Islet precursor cell (in vitro differentiated cells): ENCODE results near the gene ATL2.
A peak's percentile ranks its signal among the peaks of the same experiment; 100 is the strongest.
"Not testable (repeated sequence)": the region's sequence is repeated elsewhere in the genome, so short reads cannot be mapped to it uniquely, and the experiment has no call there.

ENCODE experiments used
- DNase-seq: peaks from one replicate; pipeline ENCODE4 v3.0.0-alpha.2; 2018

The ATL2 gene

DNA sequence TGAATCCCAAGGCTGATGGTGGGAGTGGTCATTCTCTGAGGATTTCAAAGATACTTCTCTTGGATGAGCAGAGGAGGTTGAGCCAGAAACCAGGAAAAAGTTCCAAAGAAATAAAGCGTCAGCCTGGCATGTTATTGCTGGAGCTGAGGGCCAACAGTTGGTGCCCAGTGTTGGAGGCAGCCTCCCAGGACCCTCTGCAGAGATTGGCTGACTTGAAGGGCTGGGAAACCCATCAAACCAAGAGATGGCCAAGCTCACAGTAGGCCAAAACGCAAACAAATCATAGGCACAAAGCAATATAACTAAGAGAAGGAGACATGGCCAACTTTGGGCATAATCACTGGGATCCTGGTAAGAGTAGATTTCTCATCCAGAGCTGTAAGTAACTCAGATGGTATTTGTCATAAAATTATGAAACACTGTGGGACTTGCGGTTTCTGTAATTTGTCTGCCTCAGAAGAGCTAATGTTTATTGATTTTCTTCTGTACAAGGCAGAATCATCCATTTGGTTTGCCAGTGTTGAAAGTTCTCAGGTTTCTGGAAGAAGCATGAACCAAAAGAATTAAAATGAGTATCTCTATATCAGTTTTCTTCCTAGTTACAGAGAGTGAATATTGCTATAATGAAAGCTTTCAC is 108.3 kb downstream of the ATL2 start:
- DNase-seq: no peak

DNA sequence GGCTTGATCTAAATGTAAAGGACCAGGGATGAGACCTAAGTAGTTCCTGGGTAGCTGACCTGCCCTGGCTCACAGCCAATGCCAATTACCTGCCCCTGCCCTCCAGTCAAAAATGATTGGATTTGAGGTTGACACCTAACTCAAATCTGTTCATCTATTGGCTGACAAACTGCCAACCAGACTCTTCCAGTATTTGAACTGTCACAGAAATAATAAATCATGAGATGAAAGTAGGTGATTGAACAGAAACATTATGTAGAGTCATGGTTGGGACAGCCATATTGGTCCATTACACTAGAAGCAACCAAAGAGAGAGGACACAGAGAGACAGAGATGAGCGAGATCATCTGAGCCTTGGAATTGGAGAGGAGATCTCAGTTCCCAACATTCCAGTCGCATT is 109.1 kb downstream of the ATL2 start:
- DNase-seq: no peak

DNA sequence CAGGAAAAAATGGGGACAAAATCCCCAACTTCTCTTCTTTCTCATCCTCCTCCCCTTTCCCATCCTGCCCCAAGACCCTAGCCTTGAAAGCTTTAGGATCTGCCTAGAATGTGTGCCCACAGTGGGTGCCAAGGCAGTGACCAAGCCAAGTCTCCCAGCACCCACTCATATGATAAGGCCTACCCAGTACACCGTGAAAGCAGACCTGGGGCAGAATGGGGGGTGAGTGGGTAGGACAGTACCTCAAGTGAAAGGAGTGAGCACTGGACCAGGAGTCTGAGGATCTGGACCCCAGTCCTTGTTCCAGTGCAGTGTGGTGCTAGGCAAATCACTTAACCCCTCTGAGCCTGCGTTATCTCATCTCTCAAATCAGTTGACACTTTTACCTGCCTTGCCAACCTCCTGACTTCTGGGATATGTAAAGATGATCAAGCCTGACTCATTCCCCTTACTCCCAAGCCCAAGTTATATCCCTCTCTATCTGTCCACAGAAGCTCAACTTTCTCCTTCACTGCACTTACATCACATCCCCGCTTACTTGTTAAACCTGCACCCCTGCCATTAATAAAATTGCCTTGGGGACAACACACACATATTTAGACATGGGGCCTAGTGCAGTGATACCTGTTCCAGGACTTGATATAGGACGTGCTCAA is 109.7 kb downstream of the ATL2 start:
- DNase-seq: no peak

DNA sequence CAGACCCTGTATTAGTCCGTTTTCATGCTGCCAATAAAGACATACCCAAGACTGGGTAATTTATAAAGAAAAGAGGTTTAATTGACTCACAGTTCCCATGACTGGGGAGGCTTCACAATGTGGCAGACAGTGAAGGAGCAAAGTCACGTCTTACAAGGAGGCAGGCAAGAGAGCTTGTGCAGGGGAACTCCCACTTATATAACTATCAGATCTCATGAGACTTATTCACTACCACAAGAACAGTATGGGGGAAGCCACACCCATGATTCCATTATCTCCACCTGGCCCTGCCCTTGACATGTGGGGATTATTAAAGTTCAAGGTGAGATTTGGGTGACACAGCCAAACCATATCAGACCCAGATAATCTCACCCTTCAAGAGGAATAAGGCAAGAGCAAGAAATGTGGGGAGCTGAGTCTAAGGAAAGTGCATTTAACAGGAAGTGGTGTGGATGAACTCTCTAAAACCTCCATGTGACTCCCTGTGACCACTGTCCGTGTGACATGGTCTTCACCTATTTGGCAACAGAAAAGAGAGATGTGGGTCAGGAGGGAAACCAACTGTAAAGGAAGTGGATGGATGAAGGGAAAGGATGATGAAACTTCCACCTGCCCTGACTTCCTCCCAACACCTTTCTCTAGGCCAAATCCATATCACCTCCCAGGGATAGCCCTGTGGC is 110.6 kb downstream of the ATL2 start:
- DNase-seq: no peak

DNA sequence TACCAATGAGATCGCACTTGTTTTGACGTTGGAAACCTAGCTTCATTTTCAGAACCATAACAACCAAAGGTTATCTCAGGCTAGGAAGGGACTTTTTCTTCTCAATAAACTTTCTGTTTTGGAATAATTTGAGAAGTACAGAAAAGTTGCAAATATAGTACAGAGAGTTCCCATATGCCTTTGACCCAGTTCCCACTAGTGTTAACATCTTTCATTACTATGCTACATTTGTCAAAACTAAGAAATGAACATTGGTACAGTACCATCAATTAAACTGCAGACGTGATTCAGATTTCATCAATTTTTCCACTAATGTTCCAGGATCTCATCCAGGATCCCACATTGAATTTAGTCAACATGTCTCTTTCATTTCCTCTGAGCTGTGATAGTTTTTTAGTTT is 111.6 kb downstream of the ATL2 start:
- DNase-seq: no peak

DNA sequence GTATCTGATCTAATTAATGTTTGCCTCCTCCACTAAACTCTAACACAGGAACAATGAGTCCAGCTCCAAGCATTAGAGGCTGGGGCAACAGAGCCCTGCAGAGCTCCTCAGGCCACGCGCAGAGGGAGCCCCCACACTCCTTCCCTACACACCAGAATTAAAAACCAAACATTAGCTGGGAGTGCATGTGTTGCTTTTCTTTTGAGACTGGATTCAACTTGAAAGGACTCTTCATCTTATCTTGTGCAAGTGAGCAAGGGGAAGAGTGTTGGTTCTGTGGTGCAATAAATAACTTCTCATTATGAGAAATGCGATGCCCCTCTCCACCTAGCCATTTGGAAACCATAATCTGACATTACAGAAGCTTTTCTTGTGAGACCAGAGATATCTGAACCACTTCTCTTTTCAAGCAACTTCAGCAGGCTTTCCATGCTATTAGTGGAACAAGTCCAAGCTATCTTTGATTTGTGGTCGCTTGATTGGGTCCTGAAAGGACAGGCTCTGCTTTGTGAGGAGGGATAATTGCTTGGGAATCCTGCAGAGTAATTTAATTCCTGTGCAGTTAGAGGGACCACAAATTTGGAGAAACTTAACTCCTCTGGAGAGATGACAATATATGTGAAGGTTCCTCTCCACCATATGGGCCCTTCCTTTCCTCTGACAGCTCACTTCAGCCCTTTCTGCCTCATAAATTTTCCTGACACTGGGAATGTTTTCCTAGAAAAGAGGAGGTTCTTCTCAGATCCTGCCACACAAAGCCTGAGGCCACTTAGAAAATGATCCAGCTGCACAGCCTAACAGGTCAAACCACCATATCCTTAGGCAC is 112.5 kb downstream of the ATL2 start:
- DNase-seq: peak; percentile 68

DNA sequence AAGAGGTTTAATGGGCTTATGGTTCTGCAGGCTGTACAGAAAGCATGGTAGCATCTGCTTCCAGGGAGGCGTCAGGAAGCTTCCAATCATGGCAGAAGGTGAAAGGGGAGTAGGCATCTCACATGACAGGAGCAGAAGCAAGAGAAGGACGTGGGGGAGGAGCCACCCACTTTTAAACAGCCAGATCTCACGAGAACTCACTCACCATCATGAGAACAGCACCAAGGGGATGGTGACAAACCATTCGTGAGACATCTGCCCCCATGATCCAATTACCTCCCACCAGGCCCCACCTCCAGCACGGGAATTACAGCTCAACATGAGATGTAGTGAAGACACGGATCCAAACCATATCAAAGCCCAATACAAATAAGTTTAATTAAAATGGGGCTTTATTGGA is 113.8 kb downstream of the ATL2 start:
- no peak for DNase-seq

DNA sequence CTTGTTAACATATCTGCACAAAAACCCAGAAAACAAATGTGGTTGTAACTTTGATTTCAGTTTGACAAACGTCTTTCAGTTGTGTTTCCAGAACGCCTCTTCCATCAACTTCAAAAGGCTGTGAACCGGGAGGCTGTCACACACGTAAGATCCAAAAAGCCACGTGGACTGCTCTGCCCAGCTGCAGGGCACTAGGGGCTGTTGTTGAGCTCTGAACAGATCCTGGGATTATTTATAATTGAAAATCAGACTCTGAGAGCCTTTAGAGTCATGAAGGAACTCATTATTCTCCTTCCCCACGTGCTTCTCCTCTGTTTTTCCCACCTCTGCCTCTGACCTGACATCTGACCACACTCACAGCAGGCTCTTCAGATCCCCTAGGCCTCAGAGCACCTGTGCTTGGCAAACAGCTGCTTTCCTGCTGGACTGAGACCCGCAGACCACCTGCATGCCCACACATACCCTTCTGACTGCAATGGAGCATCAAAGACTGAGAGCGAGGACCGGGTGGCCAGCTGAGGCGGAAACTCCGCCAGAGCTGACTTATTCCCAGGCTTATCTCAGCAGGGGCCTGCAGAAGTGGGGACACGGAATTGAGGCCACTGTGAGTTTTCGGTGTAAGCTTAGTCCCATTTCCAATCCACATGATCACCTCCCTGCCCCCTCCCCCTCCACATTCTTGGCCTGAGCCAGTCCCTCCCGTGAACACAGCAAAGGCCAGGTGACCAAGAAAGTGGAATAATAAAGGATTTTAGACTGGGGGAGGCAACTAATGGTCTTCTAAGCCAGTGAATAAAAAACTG is 114.8 kb downstream of the ATL2 start:
- DNase-seq: no peak

DNA sequence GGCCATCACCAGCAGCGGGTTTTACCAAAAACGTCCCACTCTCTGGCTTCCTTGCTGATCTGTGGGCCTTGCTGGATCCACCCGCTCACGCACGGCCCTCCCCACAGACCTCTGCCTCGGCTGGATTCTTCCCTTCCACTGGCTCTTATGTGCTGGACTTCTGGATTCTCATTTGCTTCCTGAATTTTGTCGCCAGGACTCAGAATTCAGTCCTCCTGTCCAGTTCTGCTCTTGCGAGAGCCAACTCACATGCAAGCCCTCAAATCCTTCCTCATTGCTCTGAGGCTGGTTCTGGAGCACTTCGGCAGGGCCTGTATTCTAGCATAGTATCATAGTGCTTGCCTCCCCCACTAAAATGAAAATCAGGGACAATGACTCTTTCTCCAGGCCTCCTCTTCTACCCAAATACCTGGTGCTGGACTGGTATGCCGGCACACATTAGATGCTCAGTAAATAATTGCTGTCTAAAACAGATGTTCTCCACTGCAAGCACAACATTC is 115.5 kb downstream of the ATL2 start:
- no peak for DNase-seq

DNA sequence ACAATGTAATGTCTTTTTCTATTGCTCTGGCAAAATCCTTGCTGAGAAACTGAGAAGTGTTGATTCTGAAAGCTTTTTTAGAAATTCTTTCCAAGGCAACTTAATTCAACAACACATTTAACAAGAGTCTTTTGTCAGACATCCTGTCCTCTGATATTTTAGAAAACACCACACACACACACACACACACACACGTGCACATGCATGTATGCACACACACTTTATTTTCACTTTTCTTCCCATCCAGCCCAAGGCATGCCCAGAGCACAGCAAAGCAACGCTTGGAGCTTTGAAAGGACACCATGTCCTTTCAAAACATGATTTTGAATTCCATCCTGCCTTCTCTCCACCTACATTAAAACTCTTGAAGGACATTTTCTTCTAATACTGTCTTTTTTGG is 116.1 kb downstream of the ATL2 start:
- DNase-seq: no peak

DNA sequence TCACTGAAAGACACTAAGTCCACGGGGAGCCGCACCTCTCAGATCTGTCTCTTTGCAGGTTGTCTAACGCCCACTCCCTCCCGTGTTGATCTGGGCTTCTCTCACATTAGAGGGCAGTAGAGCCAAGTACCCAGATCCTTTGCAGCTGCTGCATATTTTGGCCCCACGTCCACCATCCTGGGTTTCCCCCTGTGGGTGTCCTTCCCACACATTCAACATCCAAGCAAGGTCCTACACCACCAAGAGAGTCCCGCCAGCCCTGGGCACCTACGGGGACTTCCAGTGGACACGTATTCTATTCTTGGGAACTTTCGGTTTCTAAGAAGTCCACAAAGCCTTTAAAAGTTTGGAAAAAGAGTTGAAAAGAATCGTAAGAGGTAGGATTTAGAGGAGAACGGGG is 116.6 kb downstream of the ATL2 start:
- no peak for DNase-seq

DNA sequence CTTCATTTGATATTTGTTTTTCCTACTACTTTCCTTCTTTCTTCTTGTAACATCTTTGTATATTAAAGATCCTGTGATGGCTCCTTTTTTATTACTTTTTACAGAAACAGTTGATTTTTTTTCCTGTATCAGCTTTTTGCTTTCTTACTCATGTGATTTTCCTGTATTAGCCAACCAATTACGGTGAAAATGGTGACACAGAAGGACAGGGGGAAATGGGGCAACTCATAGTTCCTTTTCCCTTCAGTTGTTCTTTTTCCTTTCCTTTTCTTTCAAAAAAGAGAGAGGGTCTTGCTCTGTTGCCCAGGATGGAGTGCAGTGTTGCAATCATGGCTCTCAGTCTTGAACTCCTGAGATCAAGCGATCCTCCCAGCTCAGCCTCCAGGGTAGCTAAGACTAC is 117.8 kb downstream of the ATL2 start:
- no peak for DNase-seq

DNA sequence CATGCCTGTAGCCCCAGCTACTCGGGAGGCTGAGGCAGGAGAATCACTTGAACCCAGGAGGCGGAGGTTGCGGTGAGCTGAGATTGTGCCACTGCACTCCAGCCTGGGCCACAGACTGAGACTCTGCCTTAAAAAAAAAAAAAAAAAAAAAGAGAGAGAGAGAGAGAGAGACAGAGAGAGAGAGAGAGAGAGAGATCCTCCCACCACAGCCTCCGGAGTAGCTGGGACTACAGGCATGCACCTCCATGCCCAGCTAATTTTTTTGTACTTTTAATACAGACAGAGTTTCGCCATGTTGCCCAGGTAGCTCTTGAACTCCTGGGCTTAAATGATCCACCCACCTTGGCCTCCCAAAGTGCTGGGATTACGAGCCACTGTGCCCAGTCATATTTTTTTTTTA is 119.4 kb downstream of the ATL2 start:
- not testable (repeated sequence) for DNase-seq

DNA sequence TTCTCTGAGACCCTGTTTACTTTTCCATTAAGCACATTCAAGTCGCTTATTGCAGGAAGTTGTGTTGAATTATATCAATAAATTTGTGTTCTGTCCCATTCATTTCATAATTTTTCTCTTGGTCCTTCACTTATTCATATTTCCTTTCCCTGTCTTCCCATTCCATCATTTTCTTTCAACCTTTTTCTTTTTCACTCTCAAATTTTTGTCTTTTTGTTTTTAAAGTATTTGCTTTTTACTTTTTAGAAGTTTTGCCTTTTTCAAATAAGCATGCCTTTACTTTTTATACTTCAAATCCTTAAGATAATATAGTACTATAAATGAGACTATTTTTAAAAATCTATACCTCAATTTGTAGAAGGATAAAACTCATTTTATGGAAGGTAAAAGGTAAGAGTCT is 120.5 kb downstream of the ATL2 start:
- DNase-seq: no peak

DNA sequence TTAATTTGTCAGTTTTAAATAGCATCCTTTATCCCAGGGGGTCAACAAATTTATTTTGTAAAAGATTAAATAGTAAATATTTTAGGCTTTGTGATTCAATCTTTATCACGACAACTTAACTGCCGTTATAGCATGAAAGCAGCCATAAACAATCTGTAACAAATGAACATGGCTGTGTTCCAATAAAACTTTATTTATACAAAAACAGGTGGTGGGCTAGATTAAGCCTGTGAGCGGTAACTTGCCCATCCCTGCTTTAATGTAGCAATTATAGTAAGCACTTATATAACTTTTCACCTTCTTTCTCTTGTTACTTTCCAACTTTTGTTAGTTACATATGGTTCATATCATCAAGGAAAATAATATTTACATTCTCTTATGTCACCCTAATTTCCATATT is 121.9 kb downstream of the ATL2 start:
- no peak for DNase-seq

DNA sequence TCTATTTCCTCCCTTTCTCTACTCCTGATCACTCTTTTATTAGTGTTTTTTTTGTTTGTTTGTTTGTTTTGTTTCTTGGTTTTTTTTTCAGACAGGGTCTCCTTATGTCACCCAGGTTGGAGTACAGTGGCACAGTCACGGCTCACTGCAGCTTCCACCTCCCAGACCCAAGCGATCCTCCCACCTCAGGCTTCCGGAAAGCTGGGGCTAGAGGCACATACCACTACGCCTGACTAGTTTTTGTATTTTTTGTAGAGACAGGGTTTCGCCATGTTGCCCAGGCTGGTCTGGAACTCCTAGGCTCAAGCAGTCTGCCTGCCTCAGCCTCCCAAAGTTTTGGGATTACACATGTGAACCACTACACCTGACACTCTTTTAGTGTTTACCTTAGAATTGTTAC is 122.3 kb downstream of the ATL2 start:
- no peak for DNase-seq

DNA sequence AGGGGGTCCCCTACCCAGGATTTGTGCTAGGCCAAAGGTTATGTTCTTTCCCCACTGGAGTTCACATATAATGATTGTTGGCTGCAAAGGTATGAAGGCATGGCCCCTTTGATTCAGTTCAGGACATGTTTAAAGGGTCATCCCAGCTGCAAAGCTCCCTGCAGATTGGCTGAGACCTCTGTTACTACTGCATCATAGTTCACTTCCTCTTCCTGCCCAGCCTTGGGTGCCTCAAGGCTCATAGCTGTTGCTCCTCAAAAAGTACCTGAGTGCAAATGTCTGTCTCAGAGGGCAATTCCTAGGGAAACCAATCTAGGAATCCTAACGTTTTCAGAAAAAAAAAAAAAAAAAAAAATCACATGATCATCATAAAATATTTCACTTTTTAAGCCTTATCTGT is 125.1 kb downstream of the ATL2 start:
- no peak for DNase-seq

DNA sequence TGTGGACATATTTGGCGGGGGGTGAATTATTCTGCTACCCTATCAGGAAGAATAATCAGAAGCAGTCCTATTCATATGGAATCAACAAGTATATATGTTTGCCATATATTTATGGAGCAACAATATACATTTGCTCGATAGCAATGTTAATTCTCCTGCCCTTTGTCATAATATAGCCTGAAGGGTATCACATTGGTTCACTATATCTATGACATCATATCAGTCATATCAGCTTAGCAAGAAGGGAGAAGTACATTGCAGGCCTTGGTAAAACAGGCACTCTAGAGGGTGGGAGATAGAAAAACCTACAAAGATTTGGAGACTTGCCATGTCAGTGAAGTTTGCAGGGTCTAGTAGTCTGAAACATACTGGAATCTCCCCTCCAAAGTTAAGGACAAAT is 128.4 kb downstream of the ATL2 start:
- DNase-seq: no peak

DNA sequence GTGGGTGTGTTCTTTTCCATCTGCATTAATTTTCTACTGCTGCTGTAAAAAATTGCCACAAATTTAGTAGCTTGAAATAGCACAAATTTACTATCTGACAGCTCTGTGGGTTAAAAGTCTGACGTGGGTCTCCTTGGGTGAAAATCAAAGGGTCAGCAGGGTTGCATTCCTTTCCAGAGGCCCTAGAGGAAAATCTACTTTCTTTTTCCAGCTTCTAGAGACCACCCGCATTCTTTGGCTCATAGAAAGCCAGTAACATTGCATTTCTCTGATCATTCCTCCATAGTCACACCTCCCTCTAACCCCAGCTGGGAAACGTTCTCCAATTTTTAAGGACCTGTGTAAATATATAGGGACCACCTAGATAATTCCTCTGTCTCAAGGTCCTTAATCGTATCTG is 128.8 kb downstream of the ATL2 start:
- no peak for DNase-seq

DNA sequence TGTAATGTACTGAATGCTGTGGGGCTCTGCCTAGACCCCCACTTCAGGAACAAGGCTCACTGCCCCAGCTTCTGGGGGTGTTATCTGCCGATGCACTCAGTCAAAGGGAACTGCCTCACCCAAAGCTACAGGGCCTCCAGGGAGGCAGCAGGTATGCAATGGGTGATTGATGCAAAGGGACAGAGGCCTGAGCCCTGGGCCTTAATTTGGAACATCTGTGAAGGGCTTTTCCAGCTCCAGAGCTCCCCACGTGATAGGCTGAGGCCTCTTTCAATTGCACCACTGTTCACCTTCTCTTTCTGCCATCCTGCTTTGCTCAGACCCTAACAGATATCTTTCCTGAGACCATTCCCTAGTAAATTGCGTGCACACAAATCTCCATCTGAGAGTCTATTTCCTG is 131.0 kb downstream of the ATL2 start:
- no peak for DNase-seq

DNA sequence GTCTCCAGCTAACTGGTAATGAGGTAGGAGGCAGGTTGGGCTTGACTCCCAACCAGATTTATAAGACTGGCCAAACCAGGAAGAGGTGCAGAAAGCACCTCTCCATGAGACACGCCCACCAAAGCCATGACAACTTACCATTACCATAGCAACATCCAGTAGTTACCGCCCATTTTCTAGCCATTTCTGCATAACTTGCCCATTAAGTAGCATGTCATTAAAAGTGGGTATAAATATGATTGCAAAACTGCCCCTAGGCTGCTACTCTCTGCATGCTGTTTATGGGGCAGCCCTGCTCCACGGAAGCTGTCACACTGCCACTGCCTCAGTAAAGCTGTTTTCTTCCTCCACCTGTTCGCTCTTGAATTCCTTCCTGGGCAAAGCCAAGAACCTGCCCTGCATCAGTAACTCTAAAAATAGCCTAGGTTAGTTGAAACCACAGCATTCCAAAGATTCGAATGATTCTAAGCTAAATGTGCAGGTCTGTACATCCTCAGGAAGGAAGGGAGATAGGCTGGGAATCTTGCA is 131.9 kb downstream of the ATL2 start:
- no peak for DNase-seq

DNA sequence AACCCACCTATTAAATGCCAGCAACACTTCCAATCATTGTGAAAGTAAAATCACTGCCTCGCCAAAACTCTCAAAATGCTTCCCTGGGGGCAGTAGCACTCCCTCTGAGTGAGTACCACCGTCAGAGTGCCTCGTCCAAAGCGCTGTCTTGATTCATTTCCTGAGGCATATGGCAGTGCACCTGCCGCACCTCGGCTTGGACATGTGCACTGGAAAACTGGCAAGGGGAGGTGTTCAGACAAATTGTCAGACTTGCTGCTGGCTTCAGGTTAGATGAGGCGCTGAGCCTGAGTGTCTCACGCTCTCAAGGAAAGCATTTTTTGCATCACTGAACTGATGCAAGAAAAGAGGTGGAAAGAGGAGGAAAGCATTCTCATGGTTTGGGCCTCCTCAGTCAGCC is 132.8 kb downstream of the ATL2 start:
- DNase-seq: no peak
